ENCODE data around the gene CETP.
"Not testable (repeated sequence)": the region's sequence is repeated elsewhere in the genome, so short reads cannot be mapped to it uniquely, and the experiment has no call there.

Gene CETP

GRCh38 chr16:56931271-56931891, 30.4 kb upstream of the CETP start:
- peak overlapping the region; percentile 40 for H3K4me3 ChIP-seq (ENCODE audit: low read length)
- no peak for TF ChIP-seq CTCF (IDR thresholded peaks at IDR 0.05; ENCODE audit: insufficient read depth, low read depth, low read length, missing control alignments)
- DNase-seq (ENCODE audit: low read depth): no peak

GRCh38 chr16:56931892-56932720, 29.6 kb upstream of the CETP start, which contains the start of gene HERPUD1:
Gene HERPUD1 (plus strand): TSS chr16:56932142. CDS start chr16:56932245, 103 bp downstream.
- peak; percentile 98 for DNase-seq (ENCODE audit: low read depth)
- TF ChIP-seq CTCF (IDR thresholded peaks at IDR 0.05; ENCODE audit: insufficient read depth, low read depth, low read length, missing control alignments): no peak
- H3K4me3 ChIP-seq (ENCODE audit: low read length): peak within 1 kb of the TSS; percentile 97

GRCh38 chr16:56932721-56933619, 28.8 kb upstream of the CETP start:
- no peak for TF ChIP-seq CTCF (IDR thresholded peaks at IDR 0.05; ENCODE audit: insufficient read depth, low read depth, low read length, missing control alignments)
- peak; percentile 81 for DNase-seq (ENCODE audit: low read depth)
- peak overlapping the region; percentile 97 for H3K4me3 ChIP-seq (ENCODE audit: low read length)

- peak overlapping the region; percentile 97 for H3K4me3 ChIP-seq (ENCODE audit: low read length)
- TF ChIP-seq CTCF (IDR thresholded peaks at IDR 0.05; ENCODE audit: insufficient read depth, low read depth, low read length, missing control alignments): no peak
- no peak for DNase-seq (ENCODE audit: low read depth)
Measured at GRCh38 chr16:56933828-56934598, 27.7 kb upstream of the CETP start.

- DNase-seq (ENCODE audit: low read depth): not testable (repeated sequence)
- peak overlapping the region; percentile 97 for H3K4me3 ChIP-seq (ENCODE audit: low read length)
Measured at GRCh38 chr16:56934599-56935145, 27.1 kb upstream of the CETP start.

GRCh38 chr16:56935201-56935600, 26.5 kb upstream of the CETP start:
- TF ChIP-seq CTCF (IDR thresholded peaks at IDR 0.05; ENCODE audit: insufficient read depth, low read depth, low read length, missing control alignments): no peak
- no peak overlapping the region for H3K4me3 ChIP-seq (ENCODE audit: low read length)

More at GRCh38 chr16:56935201-56935600, 26.5 kb upstream of the CETP start:
- no peak for DNase-seq (ENCODE audit: low read depth)
